AG04450 (cell line): ENCODE results near the gene RCAN2. TPM values are rescaled to one million over a fixed set of nuclear protein-coding genes. Genes with fewer than 3 reads are reported as not detected.

ENCODE experiments used
- CTCF ChIA-PET: fragments of 300-600, 350-600 bp; formaldehyde crosslinking; extraction: SDS; loops from one replicate; lab custom pipeline; 2022; ENCODE audit warnings: antibody characterized with exemption, inconsistent platforms; lab: Charles Lee
- POLR2A ChIA-PET: fragments of 350-600 bp; formaldehyde crosslinking; extraction: SDS; loops from one replicate; lab custom pipeline; 2021; ENCODE audit warnings: antibody characterized with exemption, inconsistent platforms; lab: Yijun Ruan, JAX
- DNase-seq: peaks from one replicate; pipeline ENCODE4 v3.0.0-alpha.2; 2011; ENCODE audit warnings: low read depth, low spot score
- H3K27ac ChIP-seq: one replicate; pipeline ENCODE4 v1.5.1; 2012; ENCODE audit warnings: low read depth, low read length, control low read depth
- H3K27me3 ChIP-seq: one replicate; pipeline ENCODE4 v1.6.0; 2012; ENCODE audit warnings: low read length; ENCODE audit not compliant: control insufficient read depth, insufficient read depth
- H3K4me3 ChIP-seq: 2 replicates; pipeline ENCODE4 v1.5.1; 2011; ENCODE audit warnings: mild to moderate bottlenecking, low read depth, low read length, control low read depth
- H3K9me3 ChIP-seq: 2 replicates; pipeline ENCODE4 v1.5.1; 2012; ENCODE audit warnings: low read length; ENCODE audit not compliant: control insufficient read depth, insufficient read depth
- CTCF ChIP-seq: IDR thresholded peaks from 2 replicates; pipeline ENCODE4 v1.5.1; 2011; ENCODE audit warnings: low read depth, low read length, control low read depth, inconsistent platforms
- polyA plus RNA-seq: library from polyadenylated mRNA; depleted of rRNA; stranded (reverse); fragments of >200 nt; gene quantifications from 2 replicates; pipeline ENCODE4 v1.2.3, GENCODE V29; 2011

RCAN2 gene
- polyA plus RNA-seq, 1 experiment: 0.11 TPM

- no peak overlapping the region for H3K4me3 ChIP-seq
- CTCF ChIA-PET: no interaction called here
- H3K9me3 ChIP-seq: no peaks in the 10 kb centered on the region
- H3K27ac ChIP-seq: no peak overlapping the region
- DNase-seq: no peak
- POLR2A ChIA-PET: no interaction called here
- no peak for TF ChIP-seq CTCF
- no peaks in the 10 kb centered on the region for H3K27me3 ChIP-seq
Measured at GRCh38 chr6:46236752-46237151, 254.5 kb downstream of the RCAN2 start.

GRCh38 chr6:46235242-46235641 is 256.0 kb downstream of the RCAN2 start:
- CTCF ChIA-PET: interaction anchor here (0.6 kb wide), 1 partner anchor 1391 kb away, joined by 3 read pairs; no protein-coding TSS in a partner anchor
- no peaks in the 10 kb centered on the region for H3K9me3 ChIP-seq
- POLR2A ChIA-PET: no interaction called here
- no peak for DNase-seq
- no peak overlapping the region for H3K4me3 ChIP-seq
- no peak for TF ChIP-seq CTCF
- H3K27me3 ChIP-seq: no peaks in the 10 kb centered on the region
- no peak overlapping the region for H3K27ac ChIP-seq

- H3K4me3 ChIP-seq: no peak overlapping the region
- POLR2A ChIA-PET: no interaction called here
- CTCF ChIA-PET: interaction anchor here (0.6 kb wide), 1 partner anchor 1391 kb away, joined by 3 read pairs; no protein-coding TSS in a partner anchor
- no peak for TF ChIP-seq CTCF
- H3K9me3 ChIP-seq: no peaks in the 10 kb centered on the region
- H3K27me3 ChIP-seq: no peaks in the 10 kb centered on the region
- no peak overlapping the region for H3K27ac ChIP-seq
- DNase-seq: no peak
Measured at GRCh38 chr6:46234700-46235099, 256.5 kb downstream of the RCAN2 start.

- no peak for TF ChIP-seq CTCF
- Histone ChIP-seq H3K27me3 (no peaks in the 10 kb centered on the region), H3K4me3 (no peak overlapping the region), H3K9me3 (no peaks in the 10 kb centered on the region), H3K27ac (no peak overlapping the region)
- CTCF ChIA-PET: no interaction called here
- POLR2A ChIA-PET: no interaction called here
- DNase-seq: no peak
Measured at GRCh38 chr6:46234156-46234556, 257.1 kb downstream of the RCAN2 start.

- CTCF ChIA-PET: no interaction called here
- POLR2A ChIA-PET: no interaction called here
- H3K27ac ChIP-seq: no peak overlapping the region
- no peak overlapping the region for H3K4me3 ChIP-seq
- no peak for TF ChIP-seq CTCF
- H3K27me3 ChIP-seq: no peaks in the 10 kb centered on the region
- H3K9me3 ChIP-seq: no peaks in the 10 kb centered on the region
- DNase-seq: no peak
Measured at GRCh38 chr6:46233129-46233528, 258.1 kb downstream of the RCAN2 start.
